H1 (cell line): ENCODE data around the gene RNF187. TPM values are rescaled to one million over a fixed set of nuclear protein-coding genes. Genes with fewer than 3 reads are reported as not detected.
A peak's percentile ranks its signal among the peaks of the same experiment; 100 is the strongest.

ENCODE experiments used
- BRCA1 ChIP-seq: IDR thresholded peaks from 2 replicates; pipeline ENCODE4 v1.6.1; 2012; ENCODE audit warnings: low read depth, low read length, improper control_type of control experiment
- CHD7 ChIP-seq: fragments of 300-600 bp; sonication (generic); IDR thresholded peaks from 2 replicates; pipeline ENCODE4 v1.7.1; 2012; ENCODE audit warnings: low read length, moderate library complexity, mild to moderate bottlenecking, inconsistent platforms; ENCODE audit not compliant: insufficient replicate concordance
- GTF2F1 ChIP-seq: IDR thresholded peaks from 2 replicates; pipeline ENCODE4 v1.6.1; 2012; ENCODE audit warnings: low read depth, low read length, improper control_type of control experiment, borderline replicate concordance
- MAFK ChIP-seq: IDR thresholded peaks from 2 replicates; pipeline ENCODE4 v1.6.1; 2012; ENCODE audit warnings: low read depth, mild to moderate bottlenecking, improper control_type of control experiment, low read length
- PHF8 ChIP-seq: fragments of 200-600 bp; sonication (generic); conservative IDR thresholded peaks from 2 replicates; pipeline ENCODE4 v1.7.1; 2012; ENCODE audit warnings: low read depth, mild to moderate bottlenecking, inconsistent platforms, low read length, moderate library complexity
- RBBP5 ChIP-seq: IDR thresholded peaks from 2 replicates; pipeline ENCODE4 v1.7.1; 2012; ENCODE audit warnings: low read depth, mild to moderate bottlenecking, inconsistent platforms, low read length, moderate library complexity, borderline replicate concordance
- RXRA ChIP-seq: IDR thresholded peaks from 2 replicates; pipeline ENCODE4 v1.6.1; 2011; ENCODE audit warnings: low read depth, mild to moderate bottlenecking, low read length, moderate library complexity; ENCODE audit not compliant: insufficient read depth
- ZNF274 ChIP-seq: IDR thresholded peaks from 2 replicates; pipeline ENCODE4 v1.7.0; 2012; ENCODE audit warnings: low read length, borderline replicate concordance; ENCODE audit errors: extremely low read depth
- polyA plus RNA-seq, 7 experiments: library from polyadenylated mRNA; depleted of rRNA in 3 of 7; stranded (reverse) in 5 of 7; unstranded in 2 of 7; fragments of >200 nt in 5 of 7; fragments of 200-250 nt in 2 of 7; gene quantifications; 1 replicate in 5 of 7; 2 replicates in 1 of 7; 4 replicates in 1 of 7; pipeline versions ENCODE4 v1.2.1 to v1.2.3, GENCODE V29; 2011 to 2013; ENCODE audit warnings: missing spikeins in 2 of 7, mixed read lengths in 2 of 7
- total RNA-seq: library from RNA; stranded (reverse); fragmentation: NEBNext Ultra II Directional; extraction: Animal tissue kit (Norgen Biotek cat#: 25700); gene quantifications from 2 replicates; pipeline ENCODE4 v1.2.1, GENCODE V29; 2021

The RNF187 gene
- total and polyA plus RNA-seq, 2 of the 8 experiments (the other 6 are each of a cell fraction or from before 2014, with no cell fraction given) = 47.0 to 113 TPM

DNA sequence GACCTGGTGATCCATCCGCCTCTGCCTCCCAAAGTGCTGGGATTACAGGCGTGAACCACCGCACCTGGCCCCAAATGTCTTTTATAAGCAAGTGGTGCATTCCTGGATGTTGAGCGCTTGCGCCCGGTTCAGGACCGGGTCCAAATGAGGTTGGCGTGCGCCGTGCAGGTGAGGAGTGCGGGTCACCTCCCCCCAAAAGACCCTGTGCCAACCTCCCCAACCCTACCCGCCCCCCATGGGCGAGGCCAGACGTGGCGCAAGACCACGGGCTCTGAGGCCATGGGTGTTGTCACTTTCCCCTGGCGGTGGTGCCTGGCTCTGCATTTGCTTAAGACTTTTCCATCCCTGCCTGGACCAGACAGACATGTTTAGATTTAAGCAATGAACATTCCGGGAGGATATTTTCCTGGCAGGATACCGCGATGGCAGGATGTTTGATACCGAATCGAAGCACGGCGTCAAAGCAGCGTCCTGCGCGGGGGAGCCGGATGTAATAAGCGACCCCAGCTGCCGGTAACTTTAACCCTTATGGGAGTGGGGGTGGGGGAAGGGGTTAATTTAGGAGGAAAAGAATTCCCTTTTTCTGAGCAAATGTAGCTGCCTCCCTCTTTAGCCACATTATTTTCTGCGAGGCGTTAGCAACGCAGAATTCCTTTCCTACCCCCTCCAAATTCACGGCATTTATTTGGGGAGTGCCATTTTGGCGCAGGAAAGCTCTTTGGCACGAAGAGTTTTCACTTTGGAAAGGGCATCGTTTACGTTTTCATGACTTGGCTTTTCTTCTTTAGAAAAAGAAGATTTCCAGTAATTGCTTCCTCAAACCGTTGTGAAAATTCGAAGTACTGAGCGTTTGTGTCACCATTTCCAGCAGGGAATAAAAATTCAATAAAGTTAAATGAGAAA lies 27.8 kb upstream of the RNF187 start (continued):
- TF ChIP-seq RXRA (no peak), PHF8 (0 out of 2 replicates have a peak, but pooled peaks have one; percentile 3), CHD7 (no peak), MAFK (no peak), GTF2F1 (no peak), RBBP5 (no peak), BRCA1 (no peak), ZNF274 (no peak)
